Kidney (tissue), 14 donors: ENCODE measurements around the gene HIVEP3. TPM values are rescaled to one million over a fixed set of nuclear protein-coding genes. Genes with fewer than 3 reads are reported as not detected.

Experiments used
- DNase-seq, 5 donors: peaks; one replicate each; pipeline ENCODE4 v3.0.0-alpha.2; 2013 to 2020
- FAIRE-seq: peaks from 2 replicates; lab custom pipeline; 2012; peaks lifted over from hg19 to GRCh38; lab: Jason Lieb, UNC
- H3K27ac ChIP-seq, 2 donors: one replicate each; pipeline ENCODE4 v1.7.0; 2013; ENCODE audit warnings: low read depth in 2 of 2, low read length in 2 of 2, inconsistent platforms in 1 of 2
- H3K27me3 ChIP-seq: one replicate; pipeline ENCODE4 v1.7.1; 2013; ENCODE audit warnings: low read length, inconsistent platforms; ENCODE audit not compliant: control insufficient read depth, insufficient read depth
- H3K36me3 ChIP-seq, 3 donors: one replicate each; pipeline versions ENCODE4 v1.7.0 to v1.7.1; 2013; ENCODE audit warnings: low read length in 3 of 3, control low read depth in 1 of 3, inconsistent platforms in 1 of 3; ENCODE audit not compliant: insufficient read depth in 3 of 3, control insufficient read depth in 2 of 3
- H3K4me1 ChIP-seq, 3 donors: one replicate each; pipeline versions ENCODE4 v1.7.0 to v1.7.1; 2013; ENCODE audit warnings: low read length in 3 of 3, inconsistent platforms in 1 of 3, low read depth in 1 of 3; ENCODE audit not compliant: control insufficient read depth in 2 of 3, insufficient read depth in 2 of 3
- H3K4me3 ChIP-seq, 3 donors: one replicate each; pipeline versions ENCODE4 v1.7.0 to v1.8.1; 2013; ENCODE audit warnings: low read length in 3 of 3, control low read depth in 1 of 3, inconsistent platforms in 1 of 3
- H3K9ac ChIP-seq, 3 donors: one replicate each; pipeline versions ENCODE4 v1.7.0 to v1.7.1; 2013; ENCODE audit warnings: low read length in 3 of 3, control low read depth in 1 of 3, inconsistent platforms in 1 of 3
- H3K9me3 ChIP-seq, 3 donors: one replicate each; pipeline versions ENCODE4 v1.7.0 to v1.7.1; 2013; ENCODE audit warnings: low read length in 3 of 3, control low read depth in 1 of 3, inconsistent platforms in 1 of 3; ENCODE audit not compliant: control insufficient read depth in 2 of 3, insufficient read depth in 1 of 3
- CTCF ChIP-seq: IDR thresholded peaks from 3 replicates; pipeline ENCODE4 v1.5.1; 2012; ENCODE audit warnings: mild to moderate bottlenecking, moderate library complexity, borderline replicate concordance; ENCODE audit not compliant: insufficient read depth; ENCODE audit errors: extremely low read depth
- intact Hi-C: fragments of 100-400 bp; cut with DNase I; formaldehyde crosslinking; loops from one replicate; pipeline ENCODE4 v1.11.1; 2022
- polyA plus RNA-seq: library from polyadenylated mRNA; stranded (reverse); fragments of 350-450 nt; fragmentation: Illumina TruSeq; extraction: RNeasy Lipid Tissue Mini Kit (QIAGEN cat#74804); gene quantifications from one replicate; pipeline ENCODE4 v1.2.3, GENCODE V29; 2014; ENCODE audit warnings: low read depth, low replicate concordance; ENCODE audit not compliant: insufficient read depth
- total RNA-seq: library from RNA; stranded (reverse); fragmentation: NEBNext Ultra II Directional; extraction: Animal tissue kit (Norgen Biotek cat#: 25700); gene quantifications from one replicate; pipeline ENCODE4 v1.2.1, GENCODE V29; 2021
- donor health status: control.
- donor health status: control.
- donor health status: control.
- donor health status: control.
- donor health status: control.
- donor health status: DM: yes; HTN: yes; CAD: no.
- donor health status: Normal renal cell carcinoma (clear cell type).

HIVEP3 gene
- total and polyA plus RNA-seq, 2 donors from 2014 or later: 3.5 to 11.0 TPM

GRCh38 chr1:41539418-41539805 is 379.3 kb downstream of the HIVEP3 start:
- no peak for TF ChIP-seq CTCF
- intact Hi-C loops: no loop called here
- Histone ChIP-seq H3K27ac (no peak overlapping the region), H3K9me3 (no peaks in the 10 kb centered on the region), H3K4me1 (peaks cover 0 to 14% (median 11%) of the 10 kb centered on the region in 3 donors), H3K4me3 (no peak overlapping the region), H3K9ac (no peak overlapping the region), H3K36me3 (peaks cover 0 to 2% (median 0%) of the 10 kb centered on the region in 3 donors), H3K27me3 (no peaks in the 10 kb centered on the region)
- no peak for FAIRE-seq
- peak in 1 of 5 donors; percentile 42 for DNase-seq

- peaks cover 0 to 14% (median 11%) of the 10 kb centered on the region in 3 donors for H3K4me1 ChIP-seq
- H3K9me3 ChIP-seq: no peaks in the 10 kb centered on the region
- intact Hi-C loops: no loop called here
- peak overlapping the region in 1 of 2 donors; percentile 48 for H3K27ac ChIP-seq
- no peak for TF ChIP-seq CTCF
- peaks cover 0 to 2% (median 0%) of the 10 kb centered on the region in 3 donors for H3K36me3 ChIP-seq
- no peak overlapping the region for H3K4me3 ChIP-seq
- peak in 2 of 5 donors; percentile 16 to 25 for DNase-seq
- no peaks in the 10 kb centered on the region for H3K27me3 ChIP-seq
- FAIRE-seq: no peak
- H3K9ac ChIP-seq: no peak overlapping the region
Measured at GRCh38 chr1:41538741-41539417, 379.8 kb downstream of the HIVEP3 start.

GRCh38 chr1:41537788-41538351 is 380.9 kb downstream of the HIVEP3 start:
- H3K27ac ChIP-seq: peak overlapping the region; percentile 39 to 84
- intact Hi-C loops: no loop called here
- no peak overlapping the region for H3K4me3 ChIP-seq
- H3K9me3 ChIP-seq: no peaks in the 10 kb centered on the region
- peaks cover 0 to 2% (median 0%) of the 10 kb centered on the region in 3 donors for H3K36me3 ChIP-seq
- FAIRE-seq (no peak), DNase-seq (peak; percentile 64 to 89 (median 80))
- no peaks in the 10 kb centered on the region for H3K27me3 ChIP-seq
- peak overlapping the region in 1 of 3 donors; percentile 30 for H3K9ac ChIP-seq
- no peak for TF ChIP-seq CTCF
- peaks cover 0 to 14% (median 11%) of the 10 kb centered on the region in 3 donors for H3K4me1 ChIP-seq
